ENCODE results near the gene KRTAP4-8. TPM values are rescaled to one million over a fixed set of nuclear protein-coding genes. Genes with fewer than 3 reads are reported as not detected.

The KRTAP4-8 gene
- not detected in 2 replicates for total RNA-seq

DNA sequence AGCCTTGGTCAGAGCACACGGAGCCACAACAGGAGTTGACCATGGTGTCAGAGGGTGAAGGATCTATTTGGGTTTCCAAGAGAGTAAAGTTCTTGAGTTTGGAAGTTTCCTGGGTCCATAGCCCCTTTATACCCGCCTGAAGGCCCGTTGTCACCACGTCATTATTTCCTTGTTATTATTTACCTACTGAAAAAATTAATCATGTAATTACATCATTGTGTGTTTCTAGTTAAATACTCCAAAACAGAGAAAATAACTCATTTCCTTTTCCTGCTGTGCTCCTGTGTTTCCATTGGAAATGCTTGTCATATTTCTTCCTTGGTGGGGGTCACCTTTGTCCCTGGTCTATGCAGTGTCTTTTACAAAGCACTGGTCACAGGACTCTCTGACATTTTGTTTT is at the start of gene KRTAP4-8:
KRTAP4-8 (minus strand) TSS at position 101 of the 400 bp plus-strand sequence; CDS start at position 43, 58 bp downstream.

DNA sequence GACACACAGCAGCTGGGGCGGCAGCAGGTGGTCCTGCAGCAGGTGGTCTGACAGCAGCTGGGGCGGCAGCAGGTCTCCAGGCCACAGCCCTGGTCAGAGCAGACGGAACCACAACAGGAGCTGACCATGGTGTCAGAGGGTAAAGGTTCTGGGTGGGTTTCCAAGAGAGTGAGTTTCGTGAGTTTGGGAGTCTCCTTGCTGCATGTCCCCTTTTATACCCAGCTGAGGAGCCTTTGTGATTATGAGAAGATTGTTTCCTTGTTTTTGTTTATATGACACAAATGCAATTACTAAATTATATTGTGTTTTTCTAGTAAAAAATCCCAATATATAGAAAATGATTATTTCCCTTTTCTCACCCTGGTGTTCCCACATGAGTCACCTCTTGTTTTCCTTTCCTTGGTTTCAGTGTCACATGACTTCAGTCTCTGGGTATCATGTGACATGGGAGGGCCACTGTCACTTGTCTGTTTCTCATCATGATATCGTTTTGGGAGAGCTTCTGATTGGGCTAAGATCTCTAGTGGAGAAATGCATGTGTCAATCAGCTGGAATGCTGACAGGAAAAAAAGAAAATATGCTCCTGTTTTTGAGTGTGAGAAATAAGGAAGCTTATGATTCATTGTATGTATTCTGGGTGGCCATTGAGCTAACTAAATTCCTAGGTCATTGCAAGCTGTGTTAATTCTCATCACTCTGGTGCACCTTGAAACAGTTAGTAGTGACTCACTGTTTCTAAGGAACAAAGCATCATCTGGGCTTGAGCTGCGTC is 42.6 kb upstream of the KRTAP4-8 start, which contains the start of gene KRTAP4-6:
KRTAP4-6 (minus strand) TSS at position 185 of the 772 bp plus-strand sequence; CDS start at position 128, 57 bp downstream.

DNA sequence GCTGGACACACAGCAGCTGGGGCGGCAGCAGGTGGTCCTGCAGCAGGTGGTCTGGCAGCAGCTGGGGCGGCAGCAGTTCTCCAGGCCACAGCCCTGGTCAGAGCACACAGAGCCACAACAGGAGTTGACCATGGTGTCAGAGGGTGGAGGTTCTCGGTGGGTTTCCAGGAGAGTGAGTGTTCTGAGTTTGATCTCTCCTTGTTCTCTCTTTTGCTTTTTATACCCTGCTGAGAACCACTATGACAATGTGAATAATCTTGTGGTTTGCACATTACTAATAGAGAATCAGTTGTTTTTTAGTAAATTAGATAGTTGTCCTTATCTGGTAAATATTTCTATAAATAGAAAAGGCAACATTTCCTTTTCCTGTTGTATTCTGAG is 26.0 kb upstream of the KRTAP4-8 start, which contains the start of gene KRTAP4-12:
KRTAP4-12 (minus strand) TSS at position 192 of the 381 bp plus-strand sequence; CDS start at position 132, 60 bp downstream.

GRCh38 chr17:41117846-41118386 is 20.0 kb upstream of the KRTAP4-8 start, which contains the start of gene KRTAP4-11:
KRTAP4-11 (minus strand) TSS chr17:41118373; CDS start chr17:41118315, 58 bp downstream.

DNA sequence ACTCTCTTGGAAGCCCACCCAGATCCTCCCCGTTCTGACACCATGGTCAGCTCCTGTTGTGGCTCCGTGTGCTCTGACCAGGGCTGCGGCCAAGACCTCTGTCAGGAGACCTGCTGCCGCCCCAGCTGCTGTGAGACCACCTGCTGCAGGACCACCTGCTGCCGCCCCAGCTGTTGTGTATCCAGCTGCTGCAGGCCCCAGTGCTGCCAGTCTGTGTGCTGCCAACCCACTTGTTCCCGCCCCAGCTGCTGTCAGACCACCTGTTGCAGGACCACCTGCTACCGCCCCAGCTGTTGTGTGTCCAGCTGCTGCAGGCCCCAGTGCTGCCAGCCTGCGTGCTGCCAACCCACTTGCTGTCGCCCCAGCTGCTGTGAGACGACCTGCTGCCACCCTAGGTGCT is 7.4 kb upstream of the KRTAP4-8 start, which contains the start of gene KRTAP4-9:
KRTAP4-9 (plus strand) TSS at position 43 of the 400 bp plus-strand sequence; CDS start at position 43, 0 bp downstream.

GRCh38 chr17:41101586-41102259 is 3.8 kb upstream of the KRTAP4-8 start, which contains the start of gene KRTAP4-16:
KRTAP4-16 (minus strand) TSS chr17:41102209; CDS start chr17:41102209, 0 bp downstream.

DNA sequence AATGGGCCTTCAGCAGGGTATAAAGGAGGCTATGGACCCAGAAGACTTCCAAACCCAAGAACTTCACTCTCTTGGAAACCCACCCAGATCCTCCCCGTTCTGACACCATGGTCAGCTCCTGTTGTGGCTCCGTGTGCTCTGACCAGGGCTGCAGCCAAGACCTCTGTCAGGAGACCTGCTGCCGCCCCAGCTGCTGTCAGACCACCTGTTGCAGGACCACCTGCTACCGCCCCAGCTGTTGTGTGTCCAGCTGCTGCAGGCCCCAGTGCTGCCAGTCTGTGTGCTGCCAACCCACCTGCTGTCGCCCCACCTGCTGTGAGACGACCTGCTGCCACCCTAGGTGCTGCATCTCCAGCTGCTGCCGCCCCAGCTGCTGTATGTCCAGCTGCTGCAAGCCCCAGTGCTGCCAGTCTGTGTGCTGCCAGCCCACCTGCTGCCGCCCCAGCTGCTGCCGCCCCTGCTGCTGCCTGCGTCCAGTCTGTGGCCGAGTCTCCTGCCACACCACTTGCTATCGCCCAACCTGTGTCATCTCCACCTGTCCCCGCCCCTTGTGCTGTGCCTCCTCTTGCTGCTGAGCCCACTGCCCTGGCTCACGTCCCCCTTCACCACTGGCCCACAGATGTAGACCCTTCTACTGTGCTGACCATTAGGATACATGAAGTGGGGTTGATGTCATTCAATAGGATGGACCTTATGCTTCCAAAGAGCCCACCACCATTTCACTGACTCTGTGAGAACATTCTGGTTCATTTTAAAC is 13.7 kb downstream of the KRTAP4-8 start, which contains the start of gene KRTAP4-7:
KRTAP4-7 (plus strand) TSS at position 51 of the 757 bp plus-strand sequence; CDS start at position 108, 57 bp downstream.

GRCh38 chr17:41065829-41066624 is 31.9 kb downstream of the KRTAP4-8 start, which contains the start of gene KRTAP2-4:
KRTAP2-4 (minus strand) TSS chr17:41065879; CDS start chr17:41065845, 34 bp downstream.

GRCh38 chr17:41060052-41060604 is 37.8 kb downstream of the KRTAP4-8 start, which contains the start of gene KRTAP2-3:
KRTAP2-3 (minus strand) TSS chr17:41060114; CDS start chr17:41060050, 64 bp downstream.

DNA sequence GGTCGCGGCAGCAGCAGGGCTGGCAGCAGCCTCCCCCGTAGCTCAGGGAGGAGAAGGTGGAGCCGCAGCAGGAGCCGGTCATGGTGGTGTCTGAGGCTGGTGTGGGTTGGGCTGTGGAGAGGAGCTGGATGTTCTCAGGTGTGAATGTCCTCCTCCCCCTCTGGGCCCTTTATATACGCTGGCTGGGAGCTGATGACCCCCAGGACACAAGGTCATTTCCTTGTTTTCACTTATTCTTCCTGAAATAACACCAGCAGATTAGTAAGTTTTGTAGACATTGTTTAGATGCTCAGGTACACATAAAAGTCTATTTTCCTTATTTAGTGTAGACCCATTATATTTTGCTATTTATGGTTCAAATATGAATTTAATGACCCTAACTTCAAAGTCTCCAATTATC is 42.8 kb downstream of the KRTAP4-8 start, which contains the start of gene KRTAP2-2:
KRTAP2-2 (minus strand) TSS at position 101 of the 400 bp plus-strand sequence; CDS start at position 82, 19 bp downstream.

Other genes starting within 250 kb of the KRTAP4-8 start
- under 0.01 TPM in 1 of 2 replicates, not detected in the other for gene KRT12, start 230.9 kb downstream of the KRTAP4-8 start, total RNA-seq
- 0.22 TPM in 1 of 2 replicates, not detected in the other for gene KRT20, start 212.9 kb downstream of the KRTAP4-8 start, total RNA-seq
- 0.50 and 0.55 TPM in 2 replicates for gene KRT23, start 160.5 kb downstream of the KRTAP4-8 start, total RNA-seq
- 0.11 TPM in 1 of 2 replicates, not detected in the other for gene KRT39, start 131.2 kb downstream of the KRTAP4-8 start, total RNA-seq
- gene KRT40, start 113.8 kb downstream of the KRTAP4-8 start, total RNA-seq, result not detected in 2 replicates
- gene KRTAP3-3, start 104.0 kb downstream of the KRTAP4-8 start, total RNA-seq, result not detected in 2 replicates
- not detected in 2 replicates for gene KRTAP3-2, start 98.2 kb downstream of the KRTAP4-8 start, total RNA-seq
- not detected in 2 replicates for gene KRTAP3-1, start 89.0 kb downstream of the KRTAP4-8 start, total RNA-seq
- gene KRTAP1-5, start 70.9 kb downstream of the KRTAP4-8 start, total RNA-seq, result 32.6 and 54.1 TPM in 2 replicates
- not detected in 2 replicates for gene KRTAP1-4, start 67.9 kb downstream of the KRTAP4-8 start, total RNA-seq
- gene KRTAP1-3, start 63.3 kb downstream of the KRTAP4-8 start, total RNA-seq, result not detected in 2 replicates
- gene KRTAP1-1, start 56.7 kb downstream of the KRTAP4-8 start, total RNA-seq, result 0.55 and 0.87 TPM in 2 replicates
- not detected in 2 replicates for gene KRTAP2-1, start 50.8 kb downstream of the KRTAP4-8 start, total RNA-seq
- not detected in 2 replicates for gene KRTAP2-2, start 42.9 kb downstream of the KRTAP4-8 start, total RNA-seq
- gene KRTAP2-3, start 38.0 kb downstream of the KRTAP4-8 start, total RNA-seq, result 0.12 and 1.00 TPM in 2 replicates
- gene KRTAP2-4, start 32.3 kb downstream of the KRTAP4-8 start, total RNA-seq, result not detected in 2 replicates
- gene KRTAP4-7, start 14.0 kb downstream of the KRTAP4-8 start, total RNA-seq, result not detected in 2 replicates
- gene KRTAP4-16, start 4.1 kb upstream of the KRTAP4-8 start, total RNA-seq, result not detected in 2 replicates
- gene KRTAP4-9, start 7.2 kb upstream of the KRTAP4-8 start, total RNA-seq, result 0.12 TPM in 1 of 2 replicates, not detected in the other
- gene KRTAP4-11, start 20.2 kb upstream of the KRTAP4-8 start, total RNA-seq, result not detected in 2 replicates
- not detected in 2 replicates for gene KRTAP4-12, start 26.0 kb upstream of the KRTAP4-8 start, total RNA-seq
- gene KRTAP4-6, start 42.4 kb upstream of the KRTAP4-8 start, total RNA-seq, result not detected in 2 replicates
- not detected in 2 replicates for gene KRTAP4-5, start 51.7 kb upstream of the KRTAP4-8 start, total RNA-seq
- not detected in 2 replicates for gene KRTAP4-4, start 62.6 kb upstream of the KRTAP4-8 start, total RNA-seq
- gene KRTAP4-3, start 70.1 kb upstream of the KRTAP4-8 start, total RNA-seq, result not detected in 2 replicates
- gene KRTAP4-2, start 80.1 kb upstream of the KRTAP4-8 start, total RNA-seq, result not detected in 2 replicates
- 0.11 TPM in 1 of 2 replicates, not detected in the other for gene KRTAP4-1, start 86.8 kb upstream of the KRTAP4-8 start, total RNA-seq
- gene KRTAP9-1, start 91.7 kb upstream of the KRTAP4-8 start, total RNA-seq, result not detected in 2 replicates
- gene KRTAP9-2, start 128.5 kb upstream of the KRTAP4-8 start, total RNA-seq, result not detected in 2 replicates
- not detected in 2 replicates for gene KRTAP9-3, start 134.3 kb upstream of the KRTAP4-8 start, total RNA-seq
- not detected in 2 replicates for gene KRTAP9-8, start 139.9 kb upstream of the KRTAP4-8 start, total RNA-seq
- not detected in 2 replicates for gene KRTAP9-4, start 151.5 kb upstream of the KRTAP4-8 start, total RNA-seq
- gene KRTAP9-9, start 157.2 kb upstream of the KRTAP4-8 start, total RNA-seq, result not detected in 2 replicates
- gene KRTAP9-6, start 167.2 kb upstream of the KRTAP4-8 start, total RNA-seq, result not detected in 2 replicates
- gene KRTAP9-7, start 177.6 kb upstream of the KRTAP4-8 start, total RNA-seq, result not detected in 2 replicates
- not detected in 2 replicates for gene KRTAP29-1, start 204.7 kb upstream of the KRTAP4-8 start, total RNA-seq
- gene KRTAP16-1, start 211.2 kb upstream of the KRTAP4-8 start, total RNA-seq, result not detected in 2 replicates
- 0.12 and 0.33 TPM in 2 replicates for gene KRTAP17-1, start 217.6 kb upstream of the KRTAP4-8 start, total RNA-seq